PC-3 (cell line): ENCODE results near the gene WDR26. TPM values are rescaled to one million over a fixed set of nuclear protein-coding genes. Genes with fewer than 3 reads are reported as not detected.
"Not testable (repeated sequence)": the region's sequence is repeated elsewhere in the genome, so short reads cannot be mapped to it uniquely, and the experiment has no call there.

ENCODE experiments used
- ATAC-seq: fragments of 200-7000 bp; cut with Tn5 transposase; 2 replicates; pipeline ENCODE4 v1.9.1; 2020; ENCODE audit warnings: mild to moderate bottlenecking, moderate library complexity
- BruUV-seq: library from RNA; stranded (reverse); fragments of 400-500 nt; replicated peaks from 2 replicates; lab custom pipeline; 2021; lab: Mats Ljungman, UMichigan
- CTCF ChIA-PET: fragments of 300-600 bp; sonication (Branson Sonifier 250); formaldehyde crosslinking; loops from one replicate; lab custom pipeline; 2022; ENCODE audit warnings: antibody characterized with exemption; lab: Charles Lee
- POLR2A ChIA-PET: fragments of 300-600 bp; sonication (Branson Sonifier 250); formaldehyde crosslinking; loops from one replicate; lab custom pipeline; 2022; ENCODE audit warnings: antibody characterized with exemption; ENCODE audit not compliant: unreplicated experiment; lab: Charles Lee
- DNase-seq: peaks from one replicate; pipeline ENCODE4 v3.0.0-alpha.2; 2015
- H2AFZ ChIP-seq: fragments of 300-600 bp; sonication (generic); 2 replicates; pipeline ENCODE4 v1.6.0; 2016; ENCODE audit warnings: antibody characterized with exemption, low read length
- H3F3A ChIP-seq: fragments of 300-600 bp; sonication (generic); one replicate; pipeline ENCODE4 v1.6.0; 2017; ENCODE audit warnings: antibody characterized with exemption, low read length, control low read depth, mild to moderate bottlenecking; ENCODE audit not compliant: unreplicated experiment
- H3K27ac ChIP-seq: fragments of 300-600 bp; sonication (generic); 2 replicates; pipeline ENCODE4 v1.5.1; 2016; ENCODE audit warnings: mild to moderate bottlenecking, low read length
- H3K27me3 ChIP-seq: fragments of 300-600 bp; sonication (generic); 2 replicates; pipeline ENCODE4 v1.6.1; 2016; ENCODE audit warnings: low read length, mixed read lengths
- H3K36me3 ChIP-seq: fragments of 300-600 bp; sonication (generic); 2 replicates; pipeline ENCODE4 v1.6.1; 2016; ENCODE audit warnings: low read depth, mixed run types, low read length, mixed read lengths
- H3K4me1 ChIP-seq: fragments of 300-600 bp; sonication (generic); 2 replicates; pipeline ENCODE4 v1.5.1; 2016; ENCODE audit warnings: low read length; ENCODE audit not compliant: insufficient read depth
- H3K4me2 ChIP-seq: fragments of 300-600 bp; sonication (generic); 2 replicates; pipeline ENCODE4 v1.6.0; 2016; ENCODE audit warnings: low read length
- H3K4me3 ChIP-seq: fragments of 300-600 bp; sonication (generic); 2 replicates; pipeline ENCODE4 v1.5.1; 2016; ENCODE audit warnings: mild to moderate bottlenecking, low read length, mixed read lengths
- H3K79me2 ChIP-seq: fragments of 300-600 bp; sonication (generic); 2 replicates; pipeline ENCODE4 v1.6.1; 2017; ENCODE audit warnings: low read length, mixed read lengths
- H3K9ac ChIP-seq: fragments of 300-600 bp; sonication (generic); 2 replicates; pipeline ENCODE4 v1.6.0; 2016; ENCODE audit warnings: mild to moderate bottlenecking, low read length
- H3K9me2 ChIP-seq: fragments of 300-600 bp; sonication (generic); replicated peaks from 2 replicates; pipeline ENCODE4 v1.6.1; 2016; ENCODE audit warnings: mixed run types, low read length, mixed read lengths
- H3K9me3 ChIP-seq: fragments of 300-600 bp; sonication (generic); 2 replicates; pipeline ENCODE4 v1.6.1; 2016; ENCODE audit warnings: low read length, mixed read lengths
- H4K20me1 ChIP-seq: fragments of 300-600 bp; sonication (generic); 2 replicates; pipeline ENCODE4 v1.6.1; 2016; ENCODE audit warnings: low read length, mixed read lengths
- EZH2 ChIP-seq: fragments of 300-600 bp; sonication (generic); IDR thresholded peaks from one replicate; pipeline ENCODE4 v1.6.1; 2017; ENCODE audit warnings: antibody characterized with exemption, mild to moderate bottlenecking, low read length; ENCODE audit not compliant: unreplicated experiment
- EZH2phosphoT487 ChIP-seq: fragments of 300-600 bp; sonication (generic); IDR thresholded peaks from 2 replicates; pipeline ENCODE4 v1.6.1; 2018; ENCODE audit warnings: mild to moderate bottlenecking, antibody characterized with exemption, low read length, borderline replicate concordance
- intact Hi-C: fragments of 100-400 bp; cut with micrococcal nuclease; formaldehyde crosslinking; loops from 2 replicates; pipeline ENCODE4 v1.9.0; 2023
- total RNA-seq: library from RNA; depleted of rRNA; stranded (reverse); fragments of >200 nt; gene quantifications from 2 replicates; pipeline ENCODE4 v1.2.3, GENCODE V29; 2014
- TF ChIP-seq, protein P1 (sequence below): fragments of 300-600 bp; sonication (generic); conservative IDR thresholded peaks from 2 replicates; pipeline ENCODE4 v1.5.1; 2017; ENCODE audit warnings: antibody characterized with exemption, low read depth, mild to moderate bottlenecking, low read length

WDR26 gene
- total RNA-seq, 1 experiment from 2014 or later = 40.7 TPM

GRCh38 chr1:224481601-224482000, 47.0 kb upstream of the WDR26 start:
- no peaks in the 10 kb centered on the region for H3K79me2 ChIP-seq
- no peaks in the 10 kb centered on the region for H3K9me2 ChIP-seq
- H3F3A ChIP-seq = no peaks in the 10 kb centered on the region
- no peak overlapping the region for H3K9ac ChIP-seq
- no peaks in the 10 kb centered on the region for H3K27me3 ChIP-seq
- TF ChIP-seq EZH2phosphoT487 = no peak
- TF ChIP-seq EZH2 = no peak
- TF ChIP-seq, protein P1, sequence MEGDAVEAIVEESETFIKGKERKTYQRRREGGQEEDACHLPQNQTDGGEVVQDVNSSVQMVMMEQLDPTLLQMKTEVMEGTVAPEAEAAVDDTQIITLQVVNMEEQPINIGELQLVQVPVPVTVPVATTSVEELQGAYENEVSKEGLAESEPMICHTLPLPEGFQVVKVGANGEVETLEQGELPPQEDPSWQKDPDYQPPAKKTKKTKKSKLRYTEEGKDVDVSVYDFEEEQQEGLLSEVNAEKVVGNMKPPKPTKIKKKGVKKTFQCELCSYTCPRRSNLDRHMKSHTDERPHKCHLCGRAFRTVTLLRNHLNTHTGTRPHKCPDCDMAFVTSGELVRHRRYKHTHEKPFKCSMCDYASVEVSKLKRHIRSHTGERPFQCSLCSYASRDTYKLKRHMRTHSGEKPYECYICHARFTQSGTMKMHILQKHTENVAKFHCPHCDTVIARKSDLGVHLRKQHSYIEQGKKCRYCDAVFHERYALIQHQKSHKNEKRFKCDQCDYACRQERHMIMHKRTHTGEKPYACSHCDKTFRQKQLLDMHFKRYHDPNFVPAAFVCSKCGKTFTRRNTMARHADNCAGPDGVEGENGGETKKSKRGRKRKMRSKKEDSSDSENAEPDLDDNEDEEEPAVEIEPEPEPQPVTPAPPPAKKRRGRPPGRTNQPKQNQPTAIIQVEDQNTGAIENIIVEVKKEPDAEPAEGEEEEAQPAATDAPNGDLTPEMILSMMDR = no peak
- H4K20me1 ChIP-seq = no peaks in the 10 kb centered on the region
- ChIA-PET POLR2A (no interaction called here), CTCF (no interaction called here)
- H3K9me3 ChIP-seq = no peaks in the 10 kb centered on the region
- intact Hi-C loops = no loop called here
- no peak overlapping the region for H2AFZ ChIP-seq
- no TSS peak for BruUV-seq
- no peak overlapping the region for H3K27ac ChIP-seq
- no peaks in the 10 kb centered on the region for H3K4me1 ChIP-seq
- no peak overlapping the region for H3K4me3 ChIP-seq
- no peak overlapping the region for H3K4me2 ChIP-seq
- DNase-seq (no peak), ATAC-seq (no peak)
- no peaks in the 10 kb centered on the region for H3K36me3 ChIP-seq

- H3K79me2 ChIP-seq, POLR2A ChIA-PET, H3K36me3 ChIP-seq, H3K27me3 ChIP-seq, H3K4me1 ChIP-seq, DNase-seq, H3K4me2 ChIP-seq, H3F3A ChIP-seq, H2AFZ ChIP-seq, CTCF ChIA-PET, H3K27ac ChIP-seq, H3K9ac ChIP-seq, intact Hi-C loops, H3K9me3 ChIP-seq, H3K9me2 ChIP-seq, H4K20me1 ChIP-seq, H3K4me3 ChIP-seq, ATAC-seq, BruUV-seq: not testable (repeated sequence)
Measured at GRCh38 chr1:224480888-224481459, 46.4 kb upstream of the WDR26 start.

- ATAC-seq, intact Hi-C loops, H3F3A ChIP-seq, H3K9ac ChIP-seq, H3K9me2 ChIP-seq, DNase-seq, POLR2A ChIA-PET, H3K27me3 ChIP-seq, CTCF ChIA-PET, H3K36me3 ChIP-seq, H4K20me1 ChIP-seq, H3K79me2 ChIP-seq, H3K4me1 ChIP-seq, H3K4me2 ChIP-seq, H3K27ac ChIP-seq, H3K4me3 ChIP-seq, H2AFZ ChIP-seq, H3K9me3 ChIP-seq, BruUV-seq: not testable (repeated sequence)
Measured at GRCh38 chr1:224480200-224480599, 45.6 kb upstream of the WDR26 start.

GRCh38 chr1:224472806-224473205, 38.2 kb upstream of the WDR26 start:
- Histone ChIP-seq H3K27me3 (no peaks in the 10 kb centered on the region), H3K79me2 (no peaks in the 10 kb centered on the region), H4K20me1 (no peaks in the 10 kb centered on the region), H3K9me3 (no peaks in the 10 kb centered on the region), H3F3A (no peaks in the 10 kb centered on the region), H3K27ac (no peak overlapping the region), H3K9ac (no peak overlapping the region), H3K4me2 (no peak overlapping the region), H2AFZ (no peak overlapping the region), H3K4me1 (no peaks in the 10 kb centered on the region), H3K4me3 (no peak overlapping the region), H3K9me2 (no peaks in the 10 kb centered on the region), H3K36me3 (no peaks in the 10 kb centered on the region)
- intact Hi-C loops = no loop called here
- ATAC-seq (no peak), DNase-seq (no peak)
- POLR2A ChIA-PET = no interaction called here
- CTCF ChIA-PET = no interaction called here
- TF ChIP-seq, protein P1 = no peak
- no TSS peak for BruUV-seq
